NCI-H510A treated with DMSO at 0.1 percent for 48 hours (cell line): ENCODE measurements around the gene RYR2.

Experiments
- DNase-seq: peaks from one replicate; lab custom pipeline; 2025; lab: John Stamatoyannopoulos, UW

Gene RYR2

DNA sequence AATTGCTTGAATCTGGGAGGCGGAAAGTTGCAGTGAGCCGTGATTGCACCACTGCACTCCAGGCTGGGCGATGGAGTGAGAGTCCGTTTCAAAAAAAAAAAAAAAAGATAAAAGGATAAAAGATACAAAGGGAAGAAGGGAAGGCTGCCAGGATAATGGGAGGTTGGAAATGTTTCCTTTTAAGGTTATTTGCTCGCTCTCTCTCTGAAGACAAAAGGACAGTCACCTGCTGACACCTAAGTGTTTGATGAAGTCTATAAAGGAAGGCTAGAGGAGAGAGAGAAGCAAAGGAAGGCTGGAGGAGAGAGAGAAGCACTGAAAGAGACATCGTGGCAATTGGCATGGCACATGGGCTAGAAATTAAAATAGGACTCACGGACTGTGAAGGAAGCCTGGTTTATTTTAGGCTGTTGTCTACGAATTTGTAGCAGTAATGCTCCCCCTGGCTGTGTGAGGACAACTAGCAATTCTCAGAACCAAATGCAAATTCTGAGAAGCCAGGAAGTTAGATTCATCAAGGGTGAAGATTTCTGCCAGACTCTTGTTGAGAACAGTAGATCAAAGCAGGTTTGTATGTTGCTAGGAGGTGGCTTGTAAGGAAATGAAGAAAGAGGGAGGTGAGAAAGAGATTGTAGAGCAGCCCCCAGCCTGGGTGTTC lies 694.5 kb downstream of the RYR2 start:
- peak; percentile 8 for DNase-seq

DNA sequence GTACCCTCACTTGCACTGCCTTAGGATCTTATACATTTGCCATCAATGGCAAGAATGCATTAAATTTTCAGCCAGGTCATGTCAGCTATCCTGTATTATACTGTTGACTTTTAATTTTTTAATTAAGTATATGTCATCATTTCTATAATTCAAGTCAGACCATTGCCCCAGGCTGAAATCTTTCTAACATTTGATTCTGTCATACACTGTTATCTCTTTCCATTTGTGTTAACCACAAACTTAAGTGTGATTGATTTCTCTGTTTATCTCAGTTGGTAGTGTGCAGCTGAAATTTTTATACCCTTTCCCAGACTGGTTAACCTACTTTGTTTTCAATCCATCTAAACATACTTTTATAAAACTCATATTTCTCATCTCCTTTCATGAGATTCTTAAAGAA lies 695.5 kb downstream of the RYR2 start:
- DNase-seq = no peak

- no peak for DNase-seq
Observed at GRCh38 chr1:237737938-237738610, 696.1 kb downstream of the RYR2 start.

DNA sequence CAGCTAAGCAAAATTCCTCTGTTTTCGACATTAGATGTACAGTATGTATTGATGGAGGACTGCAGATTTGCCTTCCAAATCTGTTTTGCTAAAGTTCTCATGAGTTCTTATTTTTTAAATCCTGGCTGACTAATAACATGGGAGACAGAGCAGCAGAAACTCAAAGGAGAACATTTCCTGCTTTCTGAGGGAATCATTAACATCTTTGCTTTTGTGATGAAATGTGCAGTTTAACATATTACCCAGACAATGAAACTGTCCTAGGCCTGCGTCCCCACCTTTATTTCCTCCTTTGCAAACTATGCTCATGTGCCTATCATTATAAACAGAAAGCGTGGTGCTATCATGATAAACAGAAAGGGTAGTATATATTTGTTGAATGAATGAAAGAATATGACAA lies 698.9 kb downstream of the RYR2 start:
- no peak for DNase-seq

- DNase-seq = no peak
Observed at GRCh38 chr1:237745545-237745944, 703.6 kb downstream of the RYR2 start.

GRCh38 chr1:237748171-237748960 lies 706.4 kb downstream of the RYR2 start:
- DNase-seq = no peak

DNA sequence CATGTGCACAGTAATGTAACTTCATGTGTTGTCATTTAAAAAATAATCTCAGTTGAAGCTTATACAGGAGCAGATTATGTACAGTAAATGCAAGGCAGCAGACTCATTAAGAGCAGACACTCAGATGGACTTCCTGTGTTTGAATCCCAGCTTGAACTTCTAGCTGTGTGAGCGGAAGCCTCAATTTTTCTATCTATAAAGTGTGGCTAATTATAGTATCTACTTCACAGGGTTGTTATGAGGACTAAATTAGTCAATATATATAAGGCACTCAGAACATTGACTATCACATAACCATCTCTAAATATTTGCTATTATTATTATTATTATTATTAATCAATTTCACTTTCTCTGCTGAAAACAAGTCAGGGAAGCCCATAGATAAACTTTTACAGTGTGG lies 707.1 kb downstream of the RYR2 start:
- no peak for DNase-seq

DNA sequence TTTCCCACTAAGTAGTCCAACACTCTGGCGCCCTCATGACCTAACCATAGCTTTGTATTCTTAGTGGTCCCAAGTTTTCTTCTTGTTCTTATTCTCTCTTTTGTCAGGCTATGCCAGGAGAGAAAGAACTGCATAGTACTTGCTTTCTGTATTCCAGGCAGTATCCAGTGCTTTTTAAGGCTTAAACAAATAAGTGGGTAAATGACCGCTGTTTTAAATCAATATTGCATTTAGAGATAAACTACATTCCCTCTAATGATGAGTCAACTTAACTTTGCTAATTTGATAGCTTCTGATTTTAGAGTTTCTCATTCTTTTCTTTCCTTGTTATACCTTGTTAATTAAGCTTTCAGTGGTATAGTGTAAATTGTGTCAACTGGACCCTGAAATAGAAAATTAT lies 709.1 kb downstream of the RYR2 start:
- no peak for DNase-seq

- no peak for DNase-seq
Observed at GRCh38 chr1:237754627-237755026, 712.6 kb downstream of the RYR2 start.

DNA sequence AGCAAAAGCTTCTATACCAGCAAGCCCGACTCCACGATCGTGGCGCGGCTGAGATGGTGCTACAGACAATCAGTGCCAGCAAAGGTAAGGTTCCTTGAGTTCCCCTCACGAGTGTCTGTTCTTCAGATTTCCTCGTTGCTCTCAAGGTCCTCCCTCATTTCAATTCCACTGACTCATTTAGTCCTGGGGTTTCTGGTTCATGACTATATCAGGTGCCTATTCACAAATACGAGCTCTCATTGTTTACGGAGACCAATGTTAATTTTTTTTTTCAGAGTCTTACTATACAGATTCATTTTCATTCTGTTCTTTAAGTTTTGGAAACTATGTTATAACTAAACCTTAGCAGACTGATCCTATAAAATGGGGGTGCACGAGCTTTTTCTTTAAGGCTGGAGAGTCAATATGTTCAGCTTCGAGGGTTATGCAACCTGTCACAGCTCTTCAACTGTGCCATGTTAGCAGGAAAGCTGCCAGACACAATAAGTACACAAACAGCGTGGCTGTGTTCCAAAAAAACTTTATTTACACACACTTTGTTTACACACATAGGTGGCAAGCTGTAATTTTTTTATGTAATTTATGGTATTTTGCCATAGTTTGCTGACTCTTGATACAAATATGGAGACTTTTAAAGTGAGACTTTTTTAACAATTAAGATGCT lies 714.5 kb downstream of the RYR2 start:
- DNase-seq = peak; percentile 10

DNA sequence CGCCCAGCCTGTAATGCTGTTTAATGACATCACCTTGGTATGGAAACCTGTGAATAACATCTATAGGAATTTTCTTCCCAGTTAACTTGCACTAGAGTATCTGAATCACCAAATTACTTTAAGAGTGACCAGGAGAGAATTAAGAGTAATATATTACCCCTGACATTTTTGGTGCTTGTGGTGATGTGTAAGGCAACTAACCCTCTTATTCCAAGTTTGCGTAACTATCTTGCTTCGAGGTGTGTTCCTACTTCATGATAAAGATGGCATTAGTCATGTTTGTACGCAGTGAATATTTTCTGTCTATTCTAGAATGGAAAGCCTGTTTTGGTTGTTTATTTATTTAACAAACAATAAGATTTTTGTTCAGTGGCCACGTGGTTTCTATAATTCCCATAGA lies 717.4 kb downstream of the RYR2 start:
- DNase-seq = no peak

GRCh38 chr1:237760951-237761350 lies 719.0 kb downstream of the RYR2 start:
- no peak for DNase-seq

DNA sequence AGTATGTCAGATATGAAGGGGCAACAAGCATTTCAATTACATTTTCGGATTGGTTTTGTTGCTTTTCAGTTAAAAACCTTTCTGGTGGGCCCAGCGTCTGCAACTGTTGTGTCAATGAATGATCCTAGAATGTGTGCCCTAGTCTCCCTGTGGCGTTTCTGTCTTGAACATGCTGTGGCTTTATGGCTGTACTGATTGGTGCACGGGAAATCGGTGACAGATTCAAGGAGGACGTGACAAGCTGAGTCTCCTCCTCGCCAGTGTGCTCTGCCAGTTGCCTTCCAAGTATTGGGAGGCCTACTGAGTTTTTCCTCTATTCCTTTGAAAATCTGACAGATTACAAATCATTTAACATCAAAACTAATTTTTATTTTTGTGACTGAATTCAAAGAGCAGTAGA lies 721.2 kb downstream of the RYR2 start:
- no peak for DNase-seq

- DNase-seq = no peak
Observed at GRCh38 chr1:237763751-237764150, 721.8 kb downstream of the RYR2 start.

GRCh38 chr1:237769916-237770315 lies 727.9 kb downstream of the RYR2 start:
- no peak for DNase-seq

DNA sequence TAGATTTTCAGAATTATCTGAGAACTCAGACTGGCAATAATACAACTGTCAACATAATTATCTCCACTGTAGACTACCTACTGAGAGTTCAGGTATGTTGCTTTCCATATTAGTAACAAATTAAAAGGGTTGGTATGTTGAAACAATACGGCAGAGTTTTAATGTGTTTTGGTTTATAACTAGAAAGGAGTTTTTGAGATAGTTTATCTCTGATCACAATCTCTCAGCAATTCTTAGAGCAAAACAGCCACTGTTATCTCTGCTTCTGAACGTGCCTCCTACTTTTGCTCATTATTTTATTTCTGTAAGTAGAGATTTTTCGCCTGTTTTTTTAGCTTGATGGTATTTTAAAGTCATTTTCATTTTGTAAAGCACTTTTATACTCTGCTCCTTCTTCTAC lies 730.0 kb downstream of the RYR2 start:
- no peak for DNase-seq

GRCh38 chr1:237774246-237774645 lies 732.3 kb downstream of the RYR2 start:
- no peak for DNase-seq

DNA sequence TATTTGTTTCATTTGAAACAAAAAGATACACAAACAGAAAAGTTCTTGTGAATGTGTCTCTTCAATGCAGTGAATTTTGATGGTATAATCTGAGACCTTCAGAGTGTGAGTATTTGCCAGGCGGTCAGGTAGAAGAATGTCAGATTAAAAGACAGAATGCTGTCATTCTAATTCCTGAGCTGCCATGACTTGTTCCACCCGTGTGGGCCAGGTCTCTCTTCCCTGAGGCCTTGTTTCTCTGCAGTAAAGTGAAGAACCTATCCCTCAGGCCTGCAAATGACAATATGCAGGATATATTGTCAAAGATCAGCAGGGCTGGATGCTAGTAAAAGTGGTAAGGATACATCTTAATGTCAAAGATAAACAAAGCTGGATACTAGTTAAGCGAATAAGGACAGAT lies 737.4 kb downstream of the RYR2 start:
- DNase-seq = no peak

GRCh38 chr1:237786066-237786719 lies 744.2 kb downstream of the RYR2 start:
- no peak for DNase-seq

DNA sequence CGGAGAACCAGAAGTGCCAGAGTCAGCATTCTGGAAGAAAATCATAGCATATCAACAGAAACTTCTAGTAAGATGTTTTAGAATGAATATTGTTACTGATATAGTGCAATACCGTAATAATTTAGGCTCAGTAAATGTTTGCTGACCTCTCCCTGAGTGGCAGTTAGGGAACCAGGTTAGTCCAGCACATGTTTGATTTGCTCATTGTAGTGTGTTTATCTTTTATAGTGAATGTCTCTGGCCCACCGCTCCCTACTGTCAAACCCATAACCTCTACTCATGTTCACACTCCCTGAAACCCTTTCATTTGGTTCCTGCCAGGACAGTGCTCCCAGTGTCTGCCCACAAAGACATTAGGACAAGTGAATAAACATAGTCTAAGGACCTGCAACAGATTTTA lies 746.1 kb downstream of the RYR2 start:
- no peak for DNase-seq

GRCh38 chr1:237789619-237790018 lies 747.6 kb downstream of the RYR2 start:
- DNase-seq = no peak

- no peak for DNase-seq
Observed at GRCh38 chr1:237791592-237791991, 749.6 kb downstream of the RYR2 start.
